Measurements from ENCODE around the gene FOXP3.

Gene FOXP3

DNA sequence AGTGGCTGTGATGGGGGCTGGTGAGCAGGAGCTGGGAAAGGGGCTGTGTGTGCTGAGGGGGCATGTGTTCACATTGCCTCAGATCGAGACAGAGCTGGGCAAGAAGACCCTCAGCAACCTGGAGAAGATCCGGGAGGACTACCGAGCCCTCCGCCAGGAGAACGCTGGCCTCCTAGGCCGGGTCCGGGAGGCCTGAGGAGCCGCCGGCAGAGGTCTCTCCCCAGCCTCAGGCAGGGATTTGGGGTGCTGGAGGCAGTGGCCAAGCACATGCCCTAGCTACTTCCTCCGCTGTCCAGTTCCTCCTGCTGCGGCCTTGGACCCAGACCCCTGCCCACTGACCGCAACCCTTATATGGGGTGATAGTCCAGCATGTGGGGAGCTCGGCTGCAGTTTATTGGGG is 14.4 kb downstream of the FOXP3 start:
- no peak for DNase-seq (ENCODE audit: low read depth in 2 of 2)

- DNase-seq (ENCODE audit: low read depth in 2 of 2), result no peak
Observed at GRCh38 chrX:49249616-49250015, 14.9 kb downstream of the FOXP3 start.

DNA sequence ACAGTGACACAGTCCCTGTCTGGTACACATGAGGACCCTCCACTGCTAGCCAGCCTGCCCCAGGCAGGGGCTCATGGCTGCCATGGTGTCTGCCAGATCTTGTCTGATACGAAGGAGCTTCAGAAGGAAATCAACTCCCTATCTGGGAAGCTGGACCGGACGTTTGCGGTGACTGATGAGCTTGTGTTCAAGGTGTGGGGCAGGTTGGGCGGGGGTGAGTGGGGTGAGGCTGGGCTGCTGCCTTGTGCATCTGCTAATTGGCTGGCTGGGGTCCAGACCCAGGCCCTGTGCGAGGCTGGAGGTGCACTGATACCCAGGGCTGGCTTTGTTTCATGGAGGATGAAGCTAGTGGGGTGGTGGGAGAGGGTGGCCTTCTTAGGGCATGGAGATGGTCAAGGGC is 15.4 kb downstream of the FOXP3 start:
- no peak for DNase-seq (ENCODE audit: low read depth in 2 of 2)

- DNase-seq (ENCODE audit: low read depth in 2 of 2), result no peak
Observed at GRCh38 chrX:49247916-49248811, 16.3 kb downstream of the FOXP3 start.

DNA sequence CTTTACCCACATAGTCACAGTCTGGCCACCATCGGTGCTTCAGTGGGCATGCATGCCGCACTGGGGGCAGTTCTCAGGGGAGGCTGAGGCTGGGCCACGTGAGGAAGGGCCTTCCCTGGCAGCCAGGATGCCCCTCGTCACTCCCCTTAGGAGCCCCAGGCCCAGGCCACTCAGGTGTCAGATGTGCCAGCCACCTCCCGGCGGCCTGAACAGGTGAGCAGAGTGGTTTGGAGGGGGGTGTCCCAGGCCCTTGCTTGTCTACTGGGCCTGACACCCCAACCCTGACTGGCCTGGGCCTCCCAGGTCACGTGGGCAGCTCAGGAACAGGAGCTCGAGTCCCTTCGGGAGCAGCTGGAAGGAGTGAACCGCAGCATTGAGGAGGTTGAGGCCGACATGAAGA is 17.2 kb downstream of the FOXP3 start:
- DNase-seq (ENCODE audit: low read depth in 2 of 2), result no peak

GRCh38 chrX:49246541-49246940 is 18.0 kb downstream of the FOXP3 start:
- no peak for DNase-seq (ENCODE audit: low read depth in 2 of 2)

- DNase-seq (ENCODE audit: low read depth in 2 of 2), result no peak
Observed at GRCh38 chrX:49244207-49244606, 20.3 kb downstream of the FOXP3 start.

GRCh38 chrX:49243166-49243565 is 21.3 kb downstream of the FOXP3 start:
- no peak for DNase-seq (ENCODE audit: low read depth in 2 of 2)

- no peak for DNase-seq (ENCODE audit: low read depth in 2 of 2)
Observed at GRCh38 chrX:49242545-49243066, 21.9 kb downstream of the FOXP3 start.

DNA sequence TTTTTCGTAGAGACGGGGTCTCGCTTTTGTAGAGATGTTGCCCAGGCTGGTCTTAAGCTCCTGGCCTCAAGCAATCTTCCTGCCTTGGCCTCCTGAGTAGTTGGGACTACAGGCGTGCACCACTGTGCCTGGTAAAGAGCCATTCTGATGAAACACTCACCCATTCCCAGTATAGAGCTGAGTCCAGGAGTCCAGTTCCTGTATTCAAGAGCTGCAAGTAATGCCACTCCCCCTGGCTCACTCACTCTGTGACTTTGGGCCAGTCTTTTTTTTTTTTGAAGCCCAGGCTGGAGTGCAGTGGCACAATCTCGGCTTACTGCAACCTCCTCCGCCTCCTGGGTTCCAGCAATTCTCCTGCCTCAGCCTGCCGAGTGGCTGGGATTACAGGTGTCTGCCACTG is 25.8 kb downstream of the FOXP3 start:
- DNase-seq (ENCODE audit: low read depth in 2 of 2), result no peak

GRCh38 chrX:49237060-49237459 is 27.4 kb downstream of the FOXP3 start:
- no peak for DNase-seq (ENCODE audit: low read depth in 2 of 2)

DNA sequence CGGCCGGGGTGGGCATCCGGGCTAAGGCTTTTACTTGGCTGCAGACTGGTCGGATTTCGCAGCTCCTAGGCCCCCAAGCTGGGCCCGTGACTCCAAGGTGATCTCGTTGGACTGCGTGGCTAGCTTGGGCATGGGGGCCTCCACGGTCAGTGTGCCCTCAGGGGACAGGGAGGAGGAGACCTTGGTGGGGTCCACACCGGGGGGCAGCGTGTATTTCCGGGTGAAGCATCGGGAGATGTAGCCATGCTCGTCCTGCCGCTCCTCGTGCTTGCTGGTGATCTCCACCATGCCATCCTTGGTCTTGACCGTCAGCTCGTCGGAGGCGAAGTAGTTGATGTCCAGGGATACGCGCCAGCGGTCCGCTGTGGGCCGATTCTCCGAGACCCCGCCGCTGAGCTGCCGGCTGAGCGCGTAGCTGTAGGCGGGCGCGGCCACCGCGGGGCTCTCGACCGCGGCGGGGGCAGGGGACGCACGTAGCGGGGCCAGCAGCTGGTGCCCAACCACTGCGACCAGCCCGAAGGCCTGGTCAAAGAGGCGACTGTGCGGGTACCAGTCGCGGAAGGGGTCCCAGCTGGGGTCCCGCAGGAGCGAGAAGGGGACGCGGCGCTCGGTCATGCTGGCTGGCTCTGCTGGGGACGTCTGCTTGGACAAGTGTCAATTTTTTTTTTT is 30.5 kb downstream of the FOXP3 start:
- no peak for DNase-seq (ENCODE audit: low read depth in 2 of 2)

DNA sequence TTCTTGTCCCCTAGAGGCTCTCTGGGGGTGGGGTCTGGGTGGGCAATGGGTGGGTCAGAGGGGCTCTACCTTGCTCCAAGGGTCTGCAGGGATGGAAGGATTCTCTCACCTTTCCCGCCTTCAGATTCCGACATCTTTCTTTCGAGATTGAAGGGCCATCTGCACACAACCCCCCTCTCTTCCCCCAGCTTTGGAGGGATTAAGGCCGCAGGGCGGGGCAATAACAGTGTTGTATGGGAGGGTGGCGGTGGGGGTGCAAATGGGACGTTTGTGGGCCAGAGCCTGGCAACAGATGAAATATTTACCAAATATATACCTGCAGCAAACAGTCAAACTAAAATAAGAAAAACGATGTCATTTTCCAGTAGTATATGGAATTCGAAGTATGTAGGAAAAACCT is 31.3 kb downstream of the FOXP3 start, which contains the start of gene CACNA1F:
CACNA1F (minus strand) TSS at position 165 of the 400 bp plus-strand sequence; CDS start at position 134, 31 bp downstream.
- DNase-seq (ENCODE audit: low read depth in 2 of 2), result no peak

DNA sequence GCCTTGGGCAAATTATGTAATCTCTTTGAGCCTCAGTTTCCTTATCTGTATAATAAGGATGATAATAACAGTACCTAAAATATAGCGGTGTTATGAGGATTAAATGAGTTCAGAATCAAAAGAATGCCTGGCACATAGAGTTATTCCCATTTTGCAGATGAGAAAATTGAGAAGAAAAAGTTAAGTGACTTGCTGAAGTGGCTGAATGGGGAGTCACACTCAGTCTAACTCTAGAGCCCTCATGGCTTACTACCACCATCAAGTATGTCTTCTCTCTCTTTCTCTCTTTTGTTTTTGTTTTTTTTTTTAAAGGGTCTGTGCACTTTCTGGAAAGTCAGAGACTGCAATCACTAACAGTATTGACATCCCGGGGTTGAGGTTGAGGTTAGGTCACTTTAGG is 32.0 kb downstream of the FOXP3 start:
- no peak for DNase-seq (ENCODE audit: low read depth in 2 of 2)

DNA sequence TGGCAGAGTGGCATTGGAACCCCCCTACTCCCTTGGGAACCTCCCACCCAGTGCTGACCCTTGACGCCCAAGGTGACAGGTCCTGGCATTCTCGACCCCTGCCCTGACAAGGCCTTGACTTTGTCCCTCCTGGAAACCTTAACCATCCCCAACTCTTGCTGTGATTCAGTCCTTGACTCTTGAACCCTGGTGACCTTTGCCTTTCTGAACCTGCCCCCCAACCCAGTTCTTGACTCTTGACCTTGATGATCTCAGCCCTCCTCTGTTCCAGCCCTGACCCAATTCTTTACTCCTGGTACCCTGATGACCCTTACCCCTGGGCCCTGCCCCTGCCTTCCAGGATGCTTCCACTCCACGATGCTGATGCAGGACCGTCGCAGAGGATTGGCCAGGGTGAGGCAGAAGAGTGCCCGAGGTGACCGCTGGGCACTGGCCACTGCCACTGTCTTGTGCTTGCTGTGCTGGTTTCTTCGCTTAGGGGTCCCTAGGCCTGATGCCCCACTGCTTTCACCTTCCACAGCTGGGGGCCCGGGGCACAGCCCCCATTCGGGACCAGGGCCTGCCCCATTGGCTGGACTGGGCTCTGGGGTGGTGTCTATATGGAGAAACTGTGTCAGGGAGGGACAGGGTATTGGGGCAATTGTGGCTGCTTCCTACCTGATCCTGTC is 33.0 kb downstream of the FOXP3 start:
- DNase-seq (ENCODE audit: low read depth in 2 of 2), result no peak

- DNase-seq (ENCODE audit: low read depth in 2 of 2), result peak in 1 of 2 donors; percentile 5
Observed at GRCh38 chrX:49230500-49231232, 33.8 kb downstream of the FOXP3 start.

DNA sequence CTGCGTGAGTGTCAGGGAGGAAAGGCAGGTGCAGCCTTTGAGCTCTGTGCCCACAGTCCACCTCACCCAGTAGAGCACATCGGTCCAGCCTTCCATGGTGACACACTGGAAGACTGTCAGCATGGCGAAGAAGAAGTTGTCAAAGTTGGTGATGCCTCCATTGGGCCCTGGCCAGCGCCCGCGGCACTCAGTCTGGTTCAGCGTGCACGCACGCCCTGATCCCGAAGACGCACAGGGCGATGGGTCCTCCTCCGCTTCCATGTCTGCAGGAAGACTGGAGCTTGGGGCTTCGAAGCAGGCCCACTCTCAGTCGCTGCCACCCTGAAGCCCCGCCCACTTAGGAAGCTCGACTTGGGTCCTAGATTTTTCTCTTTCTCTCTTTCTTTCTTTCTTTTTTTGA is 36.3 kb downstream of the FOXP3 start:
- DNase-seq (ENCODE audit: low read depth in 2 of 2), result no peak

DNA sequence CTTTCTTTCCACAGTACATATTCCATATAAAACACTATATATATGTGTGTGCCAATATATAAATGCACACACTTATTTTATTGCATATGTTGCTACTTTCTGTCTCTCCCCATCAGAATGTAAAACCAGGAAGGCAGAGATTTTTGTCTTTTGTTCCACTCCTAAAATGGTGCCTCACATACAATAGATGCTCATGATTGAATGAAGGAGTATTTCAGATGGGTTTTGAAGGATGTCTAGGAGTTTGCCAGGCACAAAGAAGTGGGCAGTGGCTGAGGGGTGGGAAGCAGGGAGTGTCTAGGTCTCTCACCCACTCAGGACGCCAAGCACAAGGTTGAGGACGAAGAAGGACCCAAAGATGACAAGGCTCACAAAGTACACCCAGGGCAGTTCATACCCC is 36.8 kb downstream of the FOXP3 start:
- no peak for DNase-seq (ENCODE audit: low read depth in 2 of 2)

DNA sequence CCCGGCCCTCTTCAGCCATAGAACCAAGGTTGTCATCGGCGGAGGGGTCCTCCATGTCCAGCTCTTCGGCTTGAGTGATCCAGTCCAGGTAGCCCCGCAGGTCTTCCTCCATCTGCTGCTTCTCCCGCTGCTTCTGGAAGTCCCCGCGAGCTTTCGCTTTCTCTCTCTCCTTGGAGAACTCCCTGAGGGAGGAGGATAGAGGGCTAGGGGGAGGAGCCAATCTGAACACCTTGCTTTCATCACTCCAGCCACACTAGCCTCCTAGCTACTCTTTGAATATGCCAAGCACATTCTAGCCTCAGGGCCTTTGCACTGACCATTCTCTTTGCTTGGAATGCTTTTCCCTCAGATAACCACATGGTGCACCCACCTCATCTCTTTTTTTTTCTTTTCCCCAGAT is 37.6 kb downstream of the FOXP3 start:
- DNase-seq (ENCODE audit: low read depth in 2 of 2), result no peak

DNA sequence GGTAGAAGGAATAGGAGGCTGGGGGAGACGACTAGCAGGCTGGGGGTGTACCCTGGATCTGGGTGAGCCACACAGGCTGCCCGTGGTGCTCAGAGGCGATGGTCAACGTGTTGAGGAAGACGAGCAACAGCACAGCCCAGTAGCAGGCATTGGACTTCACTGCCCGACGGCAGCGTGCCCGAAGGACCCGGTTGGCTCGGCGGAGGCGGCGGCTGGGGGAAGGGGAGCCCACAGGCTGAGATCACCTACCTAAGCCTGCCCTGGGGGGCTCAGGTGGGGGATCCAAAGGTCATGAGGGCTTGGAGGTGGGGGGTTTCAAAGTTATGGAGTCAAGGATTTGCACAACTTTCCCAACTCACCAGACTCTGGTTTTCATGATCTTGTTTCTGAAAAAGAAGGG is 38.7 kb downstream of the FOXP3 start:
- DNase-seq (ENCODE audit: low read depth in 2 of 2), result no peak

- DNase-seq (ENCODE audit: low read depth in 2 of 2), result no peak
Observed at GRCh38 chrX:49221868-49222267, 42.6 kb downstream of the FOXP3 start.

GRCh38 chrX:49220100-49220499 is 44.4 kb downstream of the FOXP3 start:
- DNase-seq (ENCODE audit: low read depth in 2 of 2), result no peak

Data from stimulated activated CD8-positive, alpha-beta memory T cell treated with anti-CD3 and anti-CD28 coated beads, Interleukin-7, amount 100 ng/mL, for 1 hour (primary cell).